ENCODE results near the gene WDR27. TPM values are rescaled to one million over a fixed set of nuclear protein-coding genes. Genes with fewer than 3 reads are reported as not detected.

WDR27 gene
- total RNA-seq, 3 donors from 2014 or later: 21.3 to 68.6 (median 56.4) TPM

DNA sequence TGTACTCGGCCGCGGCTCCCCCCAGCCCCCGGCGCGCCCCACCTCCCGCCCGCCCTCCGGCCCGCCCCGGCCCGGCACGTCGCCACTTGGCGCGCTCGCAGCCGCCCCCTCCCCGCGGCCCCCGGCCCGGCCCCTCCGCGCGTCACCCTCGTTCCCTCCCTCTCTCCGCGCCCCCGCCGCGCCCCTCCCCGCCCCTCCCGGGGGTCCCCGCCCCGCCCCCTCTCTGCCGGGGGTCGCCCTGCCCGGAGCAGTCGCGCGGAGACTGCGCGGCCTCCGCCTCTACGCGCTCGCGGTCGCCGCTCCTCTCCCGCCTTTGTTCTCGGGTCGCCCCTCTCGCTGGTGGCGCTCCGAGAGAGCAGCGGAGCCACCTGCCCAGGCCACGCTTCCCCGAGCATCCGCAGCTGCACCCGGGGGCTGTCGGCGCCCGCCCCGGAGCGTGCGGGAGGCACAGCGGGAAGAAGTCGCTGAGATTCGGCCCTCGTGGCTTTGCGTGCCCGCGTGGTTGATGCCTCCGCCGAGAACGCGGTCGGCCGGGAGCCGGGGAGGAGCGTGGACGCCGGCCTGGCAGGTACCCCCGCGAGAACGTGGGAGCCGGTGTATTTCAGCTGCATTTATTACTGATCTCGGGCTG is 22.8 kb upstream of the WDR27 start, which contains the start of gene PHF10:
Gene PHF10 (minus strand): TSS at position 7 of the 631 bp plus-strand sequence. CDS start 569 bp downstream, outside the sequence.
- peak in 1 of 2 donors; percentile 24 for DNase-seq (ENCODE audit: low spot score in 2 of 2)
- intact Hi-C loops (cut with DNase I; ENCODE audit: low total_unique reads): no loop called here
- Histone ChIP-seq H3K36me3 (no peaks in the 10 kb centered on the region), H3K27ac (peak within 1 kb of the TSS; percentile 95 to 100), H3K4me1 (peaks cover 0 to 9% of the 10 kb centered on the region in 2 donors), H3K9me3 (no peaks in the 10 kb centered on the region), H3K27me3 (no peaks in the 10 kb centered on the region), H3K4me3 (peak within 1 kb of the TSS; percentile 72 to 91 (median 77))
- peak in 2 of 3 donors; percentile 30 to 54 for TF ChIP-seq POLR2AphosphoS5 (IDR thresholded peaks at IDR 0.05)
- TF ChIP-seq, protein P1, sequence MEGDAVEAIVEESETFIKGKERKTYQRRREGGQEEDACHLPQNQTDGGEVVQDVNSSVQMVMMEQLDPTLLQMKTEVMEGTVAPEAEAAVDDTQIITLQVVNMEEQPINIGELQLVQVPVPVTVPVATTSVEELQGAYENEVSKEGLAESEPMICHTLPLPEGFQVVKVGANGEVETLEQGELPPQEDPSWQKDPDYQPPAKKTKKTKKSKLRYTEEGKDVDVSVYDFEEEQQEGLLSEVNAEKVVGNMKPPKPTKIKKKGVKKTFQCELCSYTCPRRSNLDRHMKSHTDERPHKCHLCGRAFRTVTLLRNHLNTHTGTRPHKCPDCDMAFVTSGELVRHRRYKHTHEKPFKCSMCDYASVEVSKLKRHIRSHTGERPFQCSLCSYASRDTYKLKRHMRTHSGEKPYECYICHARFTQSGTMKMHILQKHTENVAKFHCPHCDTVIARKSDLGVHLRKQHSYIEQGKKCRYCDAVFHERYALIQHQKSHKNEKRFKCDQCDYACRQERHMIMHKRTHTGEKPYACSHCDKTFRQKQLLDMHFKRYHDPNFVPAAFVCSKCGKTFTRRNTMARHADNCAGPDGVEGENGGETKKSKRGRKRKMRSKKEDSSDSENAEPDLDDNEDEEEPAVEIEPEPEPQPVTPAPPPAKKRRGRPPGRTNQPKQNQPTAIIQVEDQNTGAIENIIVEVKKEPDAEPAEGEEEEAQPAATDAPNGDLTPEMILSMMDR (IDR thresholded peaks at IDR 0.05): no peak

DNA sequence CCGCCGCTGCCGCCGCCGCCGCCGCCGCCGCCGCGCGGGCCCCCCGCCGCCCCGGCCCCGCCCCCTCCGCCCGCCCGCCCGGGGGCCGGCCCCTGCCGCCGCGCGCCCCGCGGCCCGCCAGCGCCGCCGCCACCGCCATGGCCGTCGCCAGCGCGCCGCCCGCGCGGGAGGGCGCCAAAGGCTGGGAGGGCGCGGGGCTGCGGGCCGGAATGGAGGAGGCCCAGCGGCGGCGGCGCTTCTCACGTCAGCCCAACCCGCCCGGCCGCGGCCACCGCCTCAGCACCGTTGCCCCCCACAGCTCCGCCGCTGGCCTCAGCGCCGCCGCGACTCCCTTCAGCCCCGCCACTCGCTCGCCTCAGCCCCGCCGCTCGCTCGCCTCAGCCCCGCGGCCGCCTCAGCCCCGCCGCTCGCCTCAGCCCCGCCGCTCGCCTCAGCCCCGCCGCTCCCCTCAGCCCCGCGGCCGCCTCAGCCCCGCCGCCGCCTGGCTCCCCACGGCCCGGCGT is 22.2 kb upstream of the WDR27 start:
- TF ChIP-seq, protein P1 (IDR thresholded peaks at IDR 0.05): no peak
- TF ChIP-seq POLR2A (IDR thresholded peaks at IDR 0.05) (no peak), POLR2AphosphoS5 (IDR thresholded peaks at IDR 0.05) (no peak)
- Histone ChIP-seq H3K27ac (peak overlapping the region; percentile 92 to 100), H3K4me1 (peaks cover 0 to 9% of the 10 kb centered on the region in 2 donors), H3K36me3 (no peaks in the 10 kb centered on the region), H3K27me3 (no peaks in the 10 kb centered on the region), H3K9me3 (no peaks in the 10 kb centered on the region), H3K4me3 (peak overlapping the region; percentile 72 to 91 (median 77))
- intact Hi-C loops (cut with DNase I; ENCODE audit: low total_unique reads): no loop called here
- DNase-seq (ENCODE audit: low spot score in 2 of 2): no peak

DNA sequence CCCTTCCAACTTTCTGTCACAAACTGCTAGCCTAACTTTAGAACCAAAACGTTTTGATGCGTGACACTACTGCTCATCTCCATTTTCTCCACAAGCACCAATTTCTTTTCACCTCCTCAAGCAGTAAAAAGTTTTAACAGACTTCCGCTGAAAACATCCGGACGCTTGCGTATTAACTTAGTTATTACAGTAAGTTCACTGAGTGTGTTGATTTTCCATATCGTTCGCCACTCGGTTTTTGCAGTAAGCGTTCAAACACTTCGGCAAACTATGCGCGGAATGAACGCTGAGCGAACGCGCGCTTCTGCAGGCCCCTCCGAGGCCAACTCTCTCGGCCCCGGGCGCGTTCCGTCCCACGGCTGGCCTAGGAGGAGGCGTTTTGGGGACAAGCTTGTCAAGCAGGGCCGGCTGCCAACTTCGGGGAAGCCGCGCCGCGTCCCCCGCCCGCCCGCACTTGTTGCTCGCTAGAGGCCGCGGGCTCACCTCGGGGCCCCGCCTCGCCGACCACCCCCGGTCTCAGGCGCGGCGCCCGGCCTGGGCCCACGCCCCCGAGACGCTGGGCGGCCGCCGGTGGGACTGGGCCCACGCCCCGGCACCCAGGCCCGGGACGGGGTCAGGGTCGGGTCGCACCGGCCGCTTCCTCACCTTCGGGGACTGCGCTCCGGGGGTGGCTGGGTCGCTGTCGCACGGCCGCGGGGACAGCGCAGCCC is 21.5 kb upstream of the WDR27 start:
- TF ChIP-seq POLR2AphosphoS5 (IDR thresholded peaks at IDR 0.05): peak in 2 of 3 donors; percentile 40 to 74
- TF ChIP-seq, protein P1 (IDR thresholded peaks at IDR 0.05): no peak
- Histone ChIP-seq H3K4me3 (peak overlapping the region; percentile 48 to 91 (median 77)), H3K27ac (peak overlapping the region; percentile 95 to 98), H3K36me3 (no peaks in the 10 kb centered on the region), H3K27me3 (no peaks in the 10 kb centered on the region), H3K9me3 (no peaks in the 10 kb centered on the region), H3K4me1 (peaks cover 0 to 9% of the 10 kb centered on the region in 2 donors)
- DNase-seq (ENCODE audit: low spot score in 2 of 2): peak; percentile 80
- intact Hi-C loops (cut with DNase I; ENCODE audit: low total_unique reads): no loop called here

DNA sequence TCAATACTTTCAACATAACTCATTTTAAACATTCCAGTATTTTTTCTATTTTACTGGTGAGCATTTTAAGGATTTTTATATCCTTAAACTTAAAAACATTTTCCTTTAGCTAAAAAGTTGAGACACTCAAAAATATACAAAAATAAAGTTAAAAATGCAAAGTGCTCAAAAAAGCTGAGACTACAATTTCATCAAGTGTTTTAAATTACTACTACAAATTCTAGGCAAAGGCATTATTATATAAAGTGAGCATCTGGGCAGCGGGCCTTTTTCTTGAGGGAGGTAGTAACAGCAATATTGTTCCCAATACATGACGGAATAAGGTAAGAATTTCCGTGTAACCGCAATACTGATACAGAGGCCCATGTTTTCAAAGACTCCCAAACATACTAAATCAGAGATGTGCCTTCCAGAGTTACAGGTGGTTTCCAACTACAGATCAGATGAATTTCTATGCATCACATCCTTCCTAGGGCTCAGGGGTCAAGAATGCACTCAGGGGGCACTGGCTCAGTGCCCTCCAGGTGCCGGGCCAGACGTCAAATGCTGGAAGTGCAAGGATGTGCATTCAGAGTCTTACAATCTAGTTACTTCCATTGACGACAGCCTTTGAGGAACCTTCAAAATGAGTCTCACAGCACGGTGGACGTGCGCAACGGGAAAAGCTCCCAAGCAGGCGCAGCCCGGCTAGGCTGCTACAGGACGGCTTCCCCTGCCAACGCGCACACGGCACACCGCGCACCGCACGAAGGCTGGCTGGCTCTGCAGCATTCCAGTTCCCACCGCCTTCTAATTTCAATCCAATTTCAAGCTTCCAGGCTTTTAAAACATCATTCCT is 20.8 kb upstream of the WDR27 start:
- Histone ChIP-seq H3K27me3 (no peaks in the 10 kb centered on the region), H3K4me3 (peak overlapping the region; percentile 48 to 91 (median 77)), H3K9me3 (no peaks in the 10 kb centered on the region), H3K36me3 (no peaks in the 10 kb centered on the region), H3K27ac (peak overlapping the region; percentile 95 to 98), H3K4me1 (peaks cover 0 to 9% of the 10 kb centered on the region in 2 donors)
- intact Hi-C loops (cut with DNase I; ENCODE audit: low total_unique reads): no loop called here
- peak in 1 of 3 donors; percentile 22 for TF ChIP-seq POLR2AphosphoS5 (IDR thresholded peaks at IDR 0.05)
- TF ChIP-seq POLR2A (IDR thresholded peaks at IDR 0.05): no peak
- TF ChIP-seq, protein P1 (IDR thresholded peaks at IDR 0.05): no peak
- DNase-seq (ENCODE audit: low spot score in 2 of 2): peak; percentile 32 to 59

All from breast epithelium (tissue), 4 donors.